GM13977 (cell line): ENCODE data around the gene TLE7.

Experiments
- DNase-seq: peaks from one replicate; pipeline ENCODE4 v3.0.0; 2012; ENCODE audit warnings: low spot score
- in situ Hi-C: fragments of 300-500 bp; cut with MboI; formaldehyde crosslinking; loops from one replicate; pipeline ENCODE4 v1.12.0; 2022; ENCODE audit warnings: low sequenced_read_pairs, low pct_unique_long_range_greater_than_20kb, mixed read lengths, inconsistent platforms; ENCODE audit not compliant: unreplicated experiment
- TF ChIP-seq, protein P1 (sequence below): IDR thresholded peaks from 2 replicates; pipeline ENCODE4 v1.5.1; 2012; ENCODE audit warnings: mild to moderate bottlenecking, control low read depth; ENCODE audit not compliant: insufficient read depth; ENCODE audit errors: extremely low read depth, missing control alignments

TLE7 gene

DNA sequence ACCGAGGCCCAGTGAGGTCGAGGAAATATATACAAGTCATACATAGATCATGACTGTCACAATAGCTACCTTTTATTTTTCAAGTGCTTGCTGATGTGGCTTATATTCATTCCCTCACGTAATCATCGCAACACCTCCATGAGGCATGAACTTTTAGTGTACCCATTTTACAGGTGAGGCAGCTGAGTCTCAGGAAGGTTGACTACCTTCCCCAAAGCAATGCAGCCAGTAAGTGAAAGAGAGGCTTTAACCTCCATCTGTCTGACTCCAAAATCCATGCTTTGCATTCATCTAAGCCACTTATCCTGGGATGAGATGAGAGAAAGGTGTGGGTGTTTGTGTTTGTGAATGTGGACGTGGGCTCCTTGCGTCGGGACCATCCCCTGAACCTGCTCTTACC lies 52.5 kb downstream of the TLE7 start:
- TF ChIP-seq, protein P1, sequence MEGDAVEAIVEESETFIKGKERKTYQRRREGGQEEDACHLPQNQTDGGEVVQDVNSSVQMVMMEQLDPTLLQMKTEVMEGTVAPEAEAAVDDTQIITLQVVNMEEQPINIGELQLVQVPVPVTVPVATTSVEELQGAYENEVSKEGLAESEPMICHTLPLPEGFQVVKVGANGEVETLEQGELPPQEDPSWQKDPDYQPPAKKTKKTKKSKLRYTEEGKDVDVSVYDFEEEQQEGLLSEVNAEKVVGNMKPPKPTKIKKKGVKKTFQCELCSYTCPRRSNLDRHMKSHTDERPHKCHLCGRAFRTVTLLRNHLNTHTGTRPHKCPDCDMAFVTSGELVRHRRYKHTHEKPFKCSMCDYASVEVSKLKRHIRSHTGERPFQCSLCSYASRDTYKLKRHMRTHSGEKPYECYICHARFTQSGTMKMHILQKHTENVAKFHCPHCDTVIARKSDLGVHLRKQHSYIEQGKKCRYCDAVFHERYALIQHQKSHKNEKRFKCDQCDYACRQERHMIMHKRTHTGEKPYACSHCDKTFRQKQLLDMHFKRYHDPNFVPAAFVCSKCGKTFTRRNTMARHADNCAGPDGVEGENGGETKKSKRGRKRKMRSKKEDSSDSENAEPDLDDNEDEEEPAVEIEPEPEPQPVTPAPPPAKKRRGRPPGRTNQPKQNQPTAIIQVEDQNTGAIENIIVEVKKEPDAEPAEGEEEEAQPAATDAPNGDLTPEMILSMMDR: no peak
- in situ Hi-C loops: no loop called here
- DNase-seq: no peak

DNA sequence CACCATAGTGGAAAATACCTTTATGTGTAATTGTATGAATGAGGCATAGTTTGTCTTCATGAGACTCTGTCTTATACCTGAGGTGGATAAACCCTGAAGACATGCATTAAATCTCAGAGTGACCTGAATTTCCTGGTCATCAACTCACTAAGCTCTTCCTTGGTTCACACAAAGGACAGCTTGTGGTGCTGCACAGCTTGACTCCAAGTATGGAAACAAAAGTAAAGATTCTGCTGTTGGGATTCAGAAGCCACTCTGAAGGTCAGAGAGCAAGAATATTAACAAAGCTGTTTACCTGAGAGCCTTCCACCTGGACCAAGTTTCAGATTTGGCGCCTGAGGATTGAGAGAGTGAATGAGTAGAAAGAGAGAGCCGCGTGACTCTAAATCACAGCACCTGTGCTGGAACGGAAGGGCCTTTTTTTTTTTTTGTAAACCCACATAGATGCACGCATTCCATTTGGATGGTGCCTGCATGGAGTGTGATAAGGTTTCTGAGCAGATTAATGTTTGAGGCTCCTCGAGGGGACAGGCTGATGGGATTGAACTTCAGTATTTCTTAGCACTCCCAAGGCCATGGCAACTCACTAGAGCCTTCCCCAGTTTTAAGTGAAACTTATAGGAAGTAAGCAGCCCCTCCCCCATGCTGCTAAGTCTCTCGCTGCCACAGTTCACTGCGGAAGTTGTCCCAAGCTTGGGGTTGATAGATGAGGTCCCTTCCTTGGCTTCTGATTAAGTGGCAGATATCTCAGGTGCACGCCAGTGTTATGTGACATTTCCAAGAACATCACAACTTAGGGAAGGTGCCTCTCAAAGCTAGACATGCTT lies 54.6 kb downstream of the TLE7 start:
- TF ChIP-seq, protein P1: no peak
- no peak for DNase-seq
- in situ Hi-C loops: no loop called here

DNA sequence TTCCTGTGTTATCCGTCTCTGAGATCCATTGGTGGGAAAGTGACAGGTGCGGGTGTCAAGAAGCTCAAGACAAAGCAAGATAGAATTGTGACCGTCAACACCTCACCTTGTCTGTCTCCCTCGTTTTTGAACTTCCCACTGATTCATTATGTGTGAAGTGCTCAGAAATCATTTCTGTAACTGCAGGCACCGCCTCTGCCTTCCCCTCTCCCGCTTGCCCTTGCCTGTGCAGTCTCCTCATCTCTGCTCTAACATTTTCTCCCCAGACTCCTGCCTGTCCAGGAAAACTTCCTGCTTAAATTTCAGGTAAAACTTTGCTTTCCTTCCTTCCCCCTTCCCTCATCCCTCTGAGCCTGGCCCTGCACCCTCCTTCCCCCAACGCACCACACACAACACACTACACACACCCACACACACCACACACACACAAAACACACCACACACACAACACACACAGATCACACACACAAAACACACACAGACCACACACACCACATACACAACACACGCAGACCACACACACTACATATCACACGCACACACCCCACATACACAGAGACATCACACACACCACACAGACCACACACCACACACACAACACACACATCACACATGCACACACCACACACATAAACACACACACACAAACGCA lies 57.7 kb downstream of the TLE7 start:
- TF ChIP-seq, protein P1: no peak
- in situ Hi-C loops: no loop called here
- no peak for DNase-seq

- TF ChIP-seq, protein P1: no peak
- DNase-seq: no peak
Observed at GRCh38 chr16:71383054-71383773, 58.6 kb downstream of the TLE7 start.

DNA sequence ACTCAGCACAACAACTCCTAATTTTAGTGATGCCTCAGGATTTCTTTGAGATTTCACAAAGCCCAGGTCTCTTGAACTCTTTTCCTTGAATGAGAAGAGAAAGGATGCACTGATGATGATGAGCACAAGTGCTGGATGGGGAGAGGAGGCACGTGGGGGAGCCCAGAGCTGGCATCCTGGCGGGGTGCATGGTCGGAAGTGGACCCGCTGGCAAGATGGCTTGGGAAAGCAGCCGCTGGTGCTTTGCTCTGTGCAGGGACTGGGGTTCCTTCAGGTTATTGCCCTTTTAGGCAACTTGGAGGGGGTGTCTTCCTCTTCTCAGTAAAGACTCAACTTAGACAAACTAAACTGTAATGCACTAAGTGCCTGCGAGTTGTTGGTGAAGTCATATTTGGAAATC lies 61.0 kb downstream of the TLE7 start:
- DNase-seq: no peak
- in situ Hi-C loops: no loop called here
- TF ChIP-seq, protein P1: no peak

More at GRCh38 chr16:71383054-71383773, 58.6 kb downstream of the TLE7 start:
- in situ Hi-C loops: no loop called here
